NK-92 treated with Interleukin-12 subunit alpha and Interleukin-12 subunit beta, amount 100 ng/mL, for 24 hours (cell line): ENCODE measurements around the gene FAM72D.
"Not testable (repeated sequence)": the region's sequence is repeated elsewhere in the genome, so short reads cannot be mapped to it uniquely, and the experiment has no call there.

ENCODE experiments used
- DNase-seq: peaks from one replicate; lab custom pipeline; 2025; lab: John Stamatoyannopoulos, UW

Gene FAM72D

GRCh38 chr1:145082483-145083255, 13.1 kb upstream of the FAM72D start:
- not testable (repeated sequence) for DNase-seq

- DNase-seq = not testable (repeated sequence)
Observed at GRCh38 chr1:145093517-145094149, 2.1 kb upstream of the FAM72D start.

GRCh38 chr1:145094655-145095211, 1.0 kb upstream of the FAM72D start:
- DNase-seq = not testable (repeated sequence)

GRCh38 chr1:145101725-145102124, 6.0 kb downstream of the FAM72D start:
- DNase-seq = not testable (repeated sequence)

- DNase-seq = not testable (repeated sequence)
Observed at GRCh38 chr1:145103294-145103693, 7.5 kb downstream of the FAM72D start.

GRCh38 chr1:145111674-145112073, 15.9 kb downstream of the FAM72D start:
- not testable (repeated sequence) for DNase-seq

GRCh38 chr1:145112703-145113102, 16.9 kb downstream of the FAM72D start:
- not testable (repeated sequence) for DNase-seq

- not testable (repeated sequence) for DNase-seq
Observed at GRCh38 chr1:145114560-145115057, 18.8 kb downstream of the FAM72D start.

- not testable (repeated sequence) for DNase-seq
Observed at GRCh38 chr1:145115587-145116493, 20.1 kb downstream of the FAM72D start.

GRCh38 chr1:145119842-145120241, 24.1 kb downstream of the FAM72D start:
- DNase-seq = not testable (repeated sequence)

GRCh38 chr1:145122344-145123061, 26.7 kb downstream of the FAM72D start:
- DNase-seq = not testable (repeated sequence)

- not testable (repeated sequence) for DNase-seq
Observed at GRCh38 chr1:145123062-145123395, 27.3 kb downstream of the FAM72D start.

GRCh38 chr1:145123992-145124641, 28.3 kb downstream of the FAM72D start:
- not testable (repeated sequence) for DNase-seq

GRCh38 chr1:145125112-145125511, 29.3 kb downstream of the FAM72D start:
- DNase-seq = not testable (repeated sequence)

GRCh38 chr1:145127144-145127543, 31.4 kb downstream of the FAM72D start:
- DNase-seq = not testable (repeated sequence)

- DNase-seq = not testable (repeated sequence)
Observed at GRCh38 chr1:145128697-145129469, 33.1 kb downstream of the FAM72D start.

GRCh38 chr1:145134476-145134875, 38.7 kb downstream of the FAM72D start:
- not testable (repeated sequence) for DNase-seq

GRCh38 chr1:145140549-145140948, 44.8 kb downstream of the FAM72D start:
- not testable (repeated sequence) for DNase-seq

- not testable (repeated sequence) for DNase-seq
Observed at GRCh38 chr1:145144264-145144913, 48.6 kb downstream of the FAM72D start.
